Endothelial cell of umbilical vein (primary cell): ENCODE data around the gene RBM39.

Experiments
- EZH2 ChIP-seq: IDR thresholded peaks from 2 replicates; pipeline ENCODE4 v1.6.1; 2012; ENCODE audit warnings: borderline replicate concordance, low read depth, mild to moderate bottlenecking, moderate library complexity, low read length, inconsistent platforms; ENCODE audit not compliant: severe bottlenecking
- GATA2 ChIP-seq: IDR thresholded peaks from 2 replicates; pipeline ENCODE4 v1.7.0; 2011; ENCODE audit warnings: low read depth, mild to moderate bottlenecking, moderate library complexity, mixed read lengths, low read length; ENCODE audit not compliant: insufficient read length, insufficient read depth
- JUN ChIP-seq: IDR thresholded peaks from 2 replicates; pipeline ENCODE4 v1.6.1; 2011; ENCODE audit warnings: borderline replicate concordance, low read depth; ENCODE audit not compliant: insufficient read length, insufficient read depth
- MAX ChIP-seq: IDR thresholded peaks from 2 replicates; pipeline ENCODE4 v1.6.1; 2011; ENCODE audit not compliant: insufficient read depth, insufficient read length
- MYC ChIP-seq: IDR thresholded peaks from one replicate; pipeline ENCODE4 v1.6.1; 2011; ENCODE audit warnings: mild to moderate bottlenecking, low read depth, low read length
- POLR2A ChIP-seq: IDR thresholded peaks from 2 replicates; pipeline ENCODE4 v1.6.1; 2012; ENCODE audit warnings: low read depth, mild to moderate bottlenecking, control low read depth, low read length
- POLR2AphosphoS5 ChIP-seq: IDR thresholded peaks from 2 replicates; pipeline ENCODE4 v1.6.1; 2012; ENCODE audit warnings: low read depth, mild to moderate bottlenecking, control low read depth, low read length, moderate library complexity; ENCODE audit not compliant: insufficient read depth
- TF ChIP-seq, protein P1 (sequence below), 2 donors: IDR thresholded peaks; 1 replicate in 1 of 2; 2 replicates in 1 of 2; pipeline ENCODE4 v1.5.1; 2011; ENCODE audit warnings: low read length in 2 of 2, mild to moderate bottlenecking in 2 of 2, moderate library complexity in 2 of 2, control low read depth in 1 of 2, inconsistent platforms in 1 of 2, low read depth in 1 of 2; ENCODE audit not compliant: insufficient read depth in 1 of 2; ENCODE audit errors: extremely low read depth in 1 of 2

- no peak for TF ChIP-seq POLR2A
- no peak for TF ChIP-seq JUN
- TF ChIP-seq MYC: no peak
- TF ChIP-seq, protein P1, sequence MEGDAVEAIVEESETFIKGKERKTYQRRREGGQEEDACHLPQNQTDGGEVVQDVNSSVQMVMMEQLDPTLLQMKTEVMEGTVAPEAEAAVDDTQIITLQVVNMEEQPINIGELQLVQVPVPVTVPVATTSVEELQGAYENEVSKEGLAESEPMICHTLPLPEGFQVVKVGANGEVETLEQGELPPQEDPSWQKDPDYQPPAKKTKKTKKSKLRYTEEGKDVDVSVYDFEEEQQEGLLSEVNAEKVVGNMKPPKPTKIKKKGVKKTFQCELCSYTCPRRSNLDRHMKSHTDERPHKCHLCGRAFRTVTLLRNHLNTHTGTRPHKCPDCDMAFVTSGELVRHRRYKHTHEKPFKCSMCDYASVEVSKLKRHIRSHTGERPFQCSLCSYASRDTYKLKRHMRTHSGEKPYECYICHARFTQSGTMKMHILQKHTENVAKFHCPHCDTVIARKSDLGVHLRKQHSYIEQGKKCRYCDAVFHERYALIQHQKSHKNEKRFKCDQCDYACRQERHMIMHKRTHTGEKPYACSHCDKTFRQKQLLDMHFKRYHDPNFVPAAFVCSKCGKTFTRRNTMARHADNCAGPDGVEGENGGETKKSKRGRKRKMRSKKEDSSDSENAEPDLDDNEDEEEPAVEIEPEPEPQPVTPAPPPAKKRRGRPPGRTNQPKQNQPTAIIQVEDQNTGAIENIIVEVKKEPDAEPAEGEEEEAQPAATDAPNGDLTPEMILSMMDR (IDR thresholded peaks at IDR 0.05; ENCODE audit: extremely low read depth in 1 of 2, insufficient read depth in 1 of 2, low read depth in 1 of 2, low read length in 2 of 2): no peak
- no peak for TF ChIP-seq MAX
- TF ChIP-seq GATA2: no peak
- TF ChIP-seq POLR2AphosphoS5: no peak
- TF ChIP-seq EZH2: no peak
Observed at GRCh38 chr20:35718972-35719635, 23.0 kb downstream of the RBM39 start.
